T-helper 2 cell (primary cell): Measurements from ENCODE around the gene TRABD2B.

Experiments used
- DNase-seq, 5 experiments: peaks; one replicate each; pipeline versions ENCODE4 v3.0.0 to v3.0.0-alpha.2; 2012 to 2022

The TRABD2B gene

GRCh38 chr1:47819574-47819888 lies 177.7 kb downstream of the TRABD2B start:
- DNase-seq = no peak

- DNase-seq = no peak
Observed at GRCh38 chr1:47818682-47819573, 178.3 kb downstream of the TRABD2B start.

GRCh38 chr1:47817861-47818260 lies 179.3 kb downstream of the TRABD2B start:
- DNase-seq = no peak

- DNase-seq = no peak
Observed at GRCh38 chr1:47816325-47817071, 180.7 kb downstream of the TRABD2B start.

GRCh38 chr1:47814612-47815395 lies 182.4 kb downstream of the TRABD2B start:
- DNase-seq = no peak

- no peak for DNase-seq
Observed at GRCh38 chr1:47813970-47814369, 183.2 kb downstream of the TRABD2B start.

GRCh38 chr1:47812904-47813514 lies 184.2 kb downstream of the TRABD2B start:
- no peak for DNase-seq

GRCh38 chr1:47810964-47811682 lies 186.1 kb downstream of the TRABD2B start:
- DNase-seq = no peak

- DNase-seq = no peak
Observed at GRCh38 chr1:47809301-47810084, 187.7 kb downstream of the TRABD2B start.

- DNase-seq = no peak
Observed at GRCh38 chr1:47808612-47809011, 188.6 kb downstream of the TRABD2B start.

GRCh38 chr1:47805921-47806361 lies 191.2 kb downstream of the TRABD2B start:
- DNase-seq = no peak

GRCh38 chr1:47805018-47805417 lies 192.2 kb downstream of the TRABD2B start:
- DNase-seq = no peak

- no peak for DNase-seq
Observed at GRCh38 chr1:47803815-47804501, 193.2 kb downstream of the TRABD2B start.

GRCh38 chr1:47797575-47797974 lies 199.6 kb downstream of the TRABD2B start:
- DNase-seq = no peak

GRCh38 chr1:47796626-47797025 lies 200.6 kb downstream of the TRABD2B start:
- DNase-seq = no peak

GRCh38 chr1:47795102-47795501 lies 202.1 kb downstream of the TRABD2B start:
- DNase-seq = no peak

GRCh38 chr1:47794530-47794929 lies 202.7 kb downstream of the TRABD2B start:
- DNase-seq = no peak

GRCh38 chr1:47794081-47794480 lies 203.1 kb downstream of the TRABD2B start:
- DNase-seq = no peak

- DNase-seq = no peak
Observed at GRCh38 chr1:47793563-47793962, 203.6 kb downstream of the TRABD2B start.

- no peak for DNase-seq
Observed at GRCh38 chr1:47792779-47793178, 204.4 kb downstream of the TRABD2B start.
